GM19193 (cell line): Measurements from ENCODE around the gene PCDHGA7.

Experiments used
- POLR2A ChIP-seq: IDR thresholded peaks from 4 replicates; pipeline ENCODE4 v1.6.1; 2011; ENCODE audit not compliant: insufficient read depth, insufficient read length; ENCODE audit errors: extremely low read depth

PCDHGA7 gene

DNA sequence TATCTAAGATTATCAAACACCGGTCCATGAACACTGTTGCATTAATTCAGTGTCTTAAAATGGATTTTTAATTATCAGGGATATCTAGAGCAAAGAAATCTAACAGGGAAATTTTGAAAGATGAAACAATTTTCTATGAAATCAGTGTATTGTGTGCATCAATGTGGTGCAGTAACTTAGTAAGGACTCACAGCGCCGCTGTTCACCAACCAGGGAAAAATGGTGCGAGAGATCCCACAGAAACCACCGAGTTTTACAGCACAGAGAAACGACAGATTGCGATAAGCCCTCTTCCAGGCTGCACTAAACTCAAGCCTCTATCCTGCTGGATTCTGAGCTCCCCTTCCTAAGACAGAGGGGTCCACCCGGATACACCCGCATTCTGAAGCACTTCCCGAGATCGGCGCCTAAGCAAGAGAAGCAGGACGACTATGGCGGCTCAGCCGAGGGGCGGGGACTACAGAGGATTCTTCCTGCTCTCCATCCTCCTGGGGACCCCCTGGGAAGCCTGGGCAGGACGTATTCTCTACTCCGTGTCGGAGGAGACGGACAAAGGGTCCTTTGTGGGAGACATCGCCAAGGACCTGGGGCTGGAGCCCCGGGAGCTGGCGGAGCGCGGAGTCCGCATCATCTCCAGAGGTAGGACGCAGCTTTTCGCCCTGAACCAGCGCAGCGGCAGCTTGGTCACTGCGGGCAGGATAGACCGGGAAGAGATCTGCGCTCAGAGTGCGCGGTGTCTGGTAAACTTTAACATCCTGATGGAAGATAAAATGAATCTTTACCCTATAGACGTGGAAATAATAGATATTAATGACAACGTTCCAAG, at the start of gene PCDHGA7:
Gene PCDHGA7, plus strand, starts transcription at position 274 of the 826 bp plus-strand sequence. Its CDS starts 158 bp downstream, at position 432.
- no peak for TF ChIP-seq POLR2A

DNA sequence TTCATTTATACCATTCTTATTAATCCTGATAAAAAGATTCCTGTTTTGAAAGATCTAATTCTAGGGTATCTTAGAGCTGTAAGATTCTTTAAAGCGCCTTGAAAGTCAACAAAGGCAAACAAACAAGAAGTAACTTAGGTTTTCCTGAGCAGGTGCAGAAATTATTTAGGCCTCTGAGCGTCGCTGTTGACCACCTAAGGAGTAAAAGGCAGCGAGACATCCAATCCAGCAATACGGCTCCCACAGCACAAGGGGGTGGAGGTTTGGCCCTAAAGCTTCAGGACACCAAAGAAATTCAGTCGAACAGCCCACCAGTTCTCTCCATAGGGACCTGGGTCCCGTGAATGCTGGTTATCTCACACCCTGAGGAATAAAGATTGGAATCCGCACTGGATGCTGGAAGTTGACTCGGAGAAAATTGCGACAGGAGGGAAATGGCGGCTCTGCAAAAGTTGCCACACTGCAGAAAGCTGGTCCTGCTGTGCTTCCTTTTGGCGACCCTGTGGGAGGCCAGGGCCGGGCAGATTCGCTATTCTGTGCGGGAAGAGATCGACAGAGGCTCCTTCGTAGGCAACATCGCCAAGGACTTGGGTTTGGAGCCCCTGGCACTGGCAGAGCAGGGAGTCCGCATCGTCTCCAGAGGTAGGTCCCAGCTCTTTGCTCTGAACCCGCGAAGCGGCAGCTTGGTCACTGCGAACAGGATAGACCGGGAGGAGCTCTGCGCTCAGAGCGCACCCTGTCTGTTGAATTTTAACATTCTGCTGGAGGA, 43.8 kb upstream of the PCDHGA7 start, which contains the start of gene PCDHGA2:
Gene PCDHGA2, plus strand, starts transcription at position 223 of the 769 bp plus-strand sequence.
- TF ChIP-seq POLR2A = no peak

GRCh38 chr5:141342773-141343172, 39.8 kb upstream of the PCDHGA7 start:
- TF ChIP-seq POLR2A = no peak

- no peak for TF ChIP-seq POLR2A
Measured at GRCh38 chr5:141343242-141343952, 39.1 kb upstream of the PCDHGA7 start, which contains the start of gene PCDHGA3. TSS of gene PCDHGA3 (plus strand) at chr5:141343829. CDS start at chr5:141344034, 205 bp downstream.

- no peak for TF ChIP-seq POLR2A
Measured at GRCh38 chr5:141343953-141344463, 38.5 kb upstream of the PCDHGA7 start.

GRCh38 chr5:141345327-141345726, 37.2 kb upstream of the PCDHGA7 start:
- no peak for TF ChIP-seq POLR2A

GRCh38 chr5:141349917-141350619, 32.5 kb upstream of the PCDHGA7 start, which contains the start of gene PCDHGB1:
TSS of gene PCDHGB1 (plus strand) at chr5:141350099. CDS start at chr5:141350261, 162 bp downstream.
- no peak for TF ChIP-seq POLR2A

GRCh38 chr5:141351591-141351990, 31.0 kb upstream of the PCDHGA7 start:
- TF ChIP-seq POLR2A = no peak

DNA sequence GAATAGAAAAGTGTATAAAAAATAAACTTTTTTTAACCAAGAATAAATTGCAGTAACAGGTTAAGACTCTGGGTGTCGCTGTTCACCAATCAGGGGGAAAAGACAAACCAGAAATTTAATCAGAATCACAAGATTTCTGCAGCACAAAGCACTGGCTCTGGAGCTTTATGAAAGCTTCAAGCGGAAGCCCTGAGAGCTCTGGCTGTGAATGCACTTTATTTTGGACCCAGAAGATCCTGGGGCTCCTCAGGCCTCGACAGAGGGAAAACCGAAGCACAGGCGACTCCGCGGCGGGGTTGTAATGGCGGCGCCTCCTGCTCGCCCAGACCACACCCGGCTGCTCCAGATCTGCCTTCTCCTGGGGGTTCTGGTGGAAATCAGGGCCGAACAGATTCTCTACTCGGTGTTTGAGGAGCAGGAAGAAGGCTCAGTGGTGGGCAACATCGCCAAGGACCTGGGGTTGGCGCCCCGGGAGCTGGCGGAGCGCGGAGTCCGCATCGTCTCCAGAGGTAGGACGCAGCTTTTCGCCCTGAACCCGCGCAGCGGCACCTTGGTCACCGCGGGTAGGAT, 27.6 kb upstream of the PCDHGA7 start, which contains the start of gene PCDHGA4:
Gene PCDHGA4, plus strand, starts transcription at position 122 of the 570 bp plus-strand sequence. Its CDS starts 87 bp downstream, at position 209.
- TF ChIP-seq POLR2A = no peak

GRCh38 chr5:141355641-141356040, 26.9 kb upstream of the PCDHGA7 start:
- no peak for TF ChIP-seq POLR2A

- TF ChIP-seq POLR2A = no peak
Measured at GRCh38 chr5:141356133-141356532, 26.4 kb upstream of the PCDHGA7 start.

DNA sequence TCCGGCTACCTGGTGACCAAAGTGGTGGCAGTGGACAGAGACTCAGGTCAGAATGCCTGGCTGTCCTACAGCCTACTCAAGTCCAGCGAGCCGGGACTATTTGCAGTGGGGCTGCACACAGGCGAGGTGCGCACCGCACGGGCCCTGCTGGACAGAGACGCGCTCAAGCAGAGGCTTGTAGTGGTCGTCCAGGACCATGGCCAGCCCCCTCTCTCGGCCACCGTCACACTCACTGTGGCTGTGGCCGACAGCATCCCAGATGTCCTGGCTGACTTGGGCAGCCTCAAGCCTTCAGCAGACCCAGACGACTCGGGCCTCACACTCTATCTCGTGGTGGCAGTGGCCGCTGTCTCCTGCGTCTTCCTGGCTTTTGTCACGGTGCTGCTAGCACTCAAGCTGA, 25.6 kb upstream of the PCDHGA7 start:
- no peak for TF ChIP-seq POLR2A

GRCh38 chr5:141359790-141360426, 22.6 kb upstream of the PCDHGA7 start, which contains the start of gene PCDHGB2:
TSS of gene PCDHGB2 (plus strand) at chr5:141359994. CDS start at chr5:141360136, 142 bp downstream.
- TF ChIP-seq POLR2A = no peak
